Lower lobe of right lung (tissue), 2 donors: Measurements from ENCODE around the gene ZBED1. TPM values are rescaled to one million over a fixed set of nuclear protein-coding genes. Genes with fewer than 3 reads are reported as not detected.
"Not testable (repeated sequence)": the region's sequence is repeated elsewhere in the genome, so short reads cannot be mapped to it uniquely, and the experiment has no call there.

Source experiments
- ATAC-seq, 2 donors: fragments of 200-7000 bp; cut with Tn5 transposase; one replicate each; pipeline ENCODE4 v1.9.1; 2020 to 2022; ENCODE audit warnings: mild to moderate bottlenecking in 2 of 2, moderate library complexity in 2 of 2
- DNase-seq: peaks from one replicate; pipeline ENCODE4 v3.0.0-alpha.2; 2020
- H3K27ac ChIP-seq: fragments of 200-600 bp; one replicate; pipeline ENCODE4 v1.8.0; 2022
- H3K27me3 ChIP-seq: fragments of 200-600 bp; one replicate; pipeline ENCODE4 v1.8.0; 2022; ENCODE audit warnings: low read depth
- H3K36me3 ChIP-seq: fragments of 200-600 bp; one replicate; pipeline ENCODE4 v1.8.0; 2022; ENCODE audit warnings: mild to moderate bottlenecking
- H3K4me1 ChIP-seq: fragments of 200-600 bp; one replicate; pipeline ENCODE4 v1.8.0; 2022
- H3K4me3 ChIP-seq: fragments of 200-600 bp; one replicate; pipeline ENCODE4 v1.8.0; 2022; ENCODE audit warnings: mild to moderate bottlenecking
- H3K9me3 ChIP-seq: fragments of 200-600 bp; one replicate; pipeline ENCODE4 v1.8.0; 2022
- CTCF ChIP-seq: fragments of 200-600 bp; IDR thresholded peaks from one replicate; pipeline ENCODE4 v1.8.0; 2022; ENCODE audit warnings: antibody characterized with exemption, mild to moderate bottlenecking
- intact Hi-C: fragments of 100-400 bp; cut with DNase I; formaldehyde crosslinking; loops from one replicate; pipeline ENCODE4 v1.11.0; 2022
- total RNA-seq: library from RNA; stranded (reverse); fragmentation: NEBNext Ultra II Directional; extraction: Animal tissue kit (Norgen Biotek cat#: 25700); gene quantifications from one replicate; pipeline ENCODE4 v1.2.1, GENCODE V29; 2021
- donor health status: DM: no; HTN: yes; CAD: no; lungs with severe emphysema.

ZBED1 gene
- total RNA-seq, 1 donor from 2014 or later: 46.3 TPM

GRCh38 chrX:2464677-2465166 lies 36.1 kb downstream of the ZBED1 start:
- peak; percentile 25 for DNase-seq
- intact Hi-C loops: no loop called here
- TF ChIP-seq CTCF: no peak

GRCh38 chrX:2463973-2464676 lies 36.7 kb downstream of the ZBED1 start:
- intact Hi-C loops: no loop called here
- ATAC-seq (no peak), DNase-seq (peak; percentile 14)
- Histone ChIP-seq H3K9me3 (no peaks in the 10 kb centered on the region), H3K36me3 (no peaks in the 10 kb centered on the region), H3K4me1 (no peaks in the 10 kb centered on the region), H3K27ac (no peak overlapping the region), H3K4me3 (no peak overlapping the region), H3K27me3 (no peaks in the 10 kb centered on the region)
- TF ChIP-seq CTCF: no peak

More at GRCh38 chrX:2464677-2465166, 36.1 kb downstream of the ZBED1 start:
- Histone ChIP-seq H3K9me3 (no peaks in the 10 kb centered on the region), H3K4me1 (no peaks in the 10 kb centered on the region), H3K4me3 (no peak overlapping the region), H3K36me3 (no peaks in the 10 kb centered on the region), H3K27me3 (no peaks in the 10 kb centered on the region), H3K27ac (no peak overlapping the region)
- no peak for ATAC-seq

- intact Hi-C loops, H3K27me3 ChIP-seq, H3K4me1 ChIP-seq, H3K4me3 ChIP-seq, H3K27ac ChIP-seq, ATAC-seq, H3K36me3 ChIP-seq, H3K9me3 ChIP-seq: not testable (repeated sequence)
- peak; percentile 13 for DNase-seq
Observed at GRCh38 chrX:2463481-2463880, 37.3 kb downstream of the ZBED1 start.

DNA sequence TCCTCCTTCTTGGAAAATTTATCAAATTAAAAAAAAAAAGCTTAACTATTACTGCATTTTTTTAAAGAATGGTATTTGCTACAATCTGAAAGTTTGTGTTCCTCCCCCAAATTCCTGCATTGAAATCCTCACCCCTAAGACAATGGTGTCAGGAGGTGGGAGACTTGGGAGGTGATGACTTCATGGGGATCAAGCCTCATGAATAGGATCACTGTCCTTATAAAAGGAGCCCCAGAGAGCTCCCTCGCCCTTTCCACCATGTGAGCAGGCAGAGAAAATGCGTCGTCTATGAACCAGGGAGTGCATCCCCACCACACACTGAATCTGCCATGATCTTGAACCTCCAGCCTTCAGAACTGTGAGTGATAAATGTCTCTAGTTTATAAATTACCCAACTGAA lies 38.0 kb downstream of the ZBED1 start:
- no peak for TF ChIP-seq CTCF
- DNase-seq: no peak

DNA sequence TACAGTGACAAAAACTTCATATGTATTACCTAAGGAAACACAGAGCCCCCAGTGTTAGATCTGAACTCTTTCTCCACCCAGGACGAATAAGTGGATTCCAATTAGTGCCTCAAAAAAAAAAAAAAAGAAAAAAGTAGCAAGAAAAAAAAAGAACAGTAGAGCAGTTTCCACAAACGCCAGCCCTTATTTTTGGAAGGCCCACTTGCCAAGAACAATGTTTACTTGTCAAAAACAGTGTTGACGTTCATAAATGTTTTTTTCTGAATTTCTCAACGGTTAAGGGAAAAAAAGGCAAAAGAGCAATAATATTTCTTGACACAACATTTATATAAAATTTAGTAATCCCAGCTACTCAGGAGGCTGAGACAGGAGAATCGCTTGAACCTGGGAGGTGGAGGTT lies 38.7 kb downstream of the ZBED1 start:
- intact Hi-C loops: no loop called here
- Histone ChIP-seq H3K4me3 (no peak overlapping the region), H3K9me3 (no peaks in the 10 kb centered on the region), H3K4me1 (no peaks in the 10 kb centered on the region), H3K27ac (no peak overlapping the region), H3K27me3 (no peaks in the 10 kb centered on the region), H3K36me3 (no peaks in the 10 kb centered on the region)
- ATAC-seq: no peak
- no peak for TF ChIP-seq CTCF
- no peak for DNase-seq

More for the DNA sequence above, 38.0 kb downstream of the ZBED1 start:
- no peaks in the 10 kb centered on the region for H3K27me3 ChIP-seq
- H3K36me3 ChIP-seq: no peaks in the 10 kb centered on the region
- no peak overlapping the region for H3K4me3 ChIP-seq
- H3K9me3 ChIP-seq: no peaks in the 10 kb centered on the region
- no peak overlapping the region for H3K27ac ChIP-seq
- no peak for ATAC-seq
- intact Hi-C loops: no loop called here
- H3K4me1 ChIP-seq: no peaks in the 10 kb centered on the region

- H3K9me3 ChIP-seq: no peaks in the 10 kb centered on the region
- no peaks in the 10 kb centered on the region for H3K4me1 ChIP-seq
- H3K36me3 ChIP-seq: no peaks in the 10 kb centered on the region
- TF ChIP-seq CTCF: no peak
- intact Hi-C loops: no loop called here
- H3K27ac ChIP-seq: no peak overlapping the region
- no peaks in the 10 kb centered on the region for H3K27me3 ChIP-seq
- ATAC-seq (no peak), DNase-seq (peak; percentile 20)
- H3K4me3 ChIP-seq: no peak overlapping the region
Observed at GRCh38 chrX:2461711-2462016, 39.1 kb downstream of the ZBED1 start.

DNA sequence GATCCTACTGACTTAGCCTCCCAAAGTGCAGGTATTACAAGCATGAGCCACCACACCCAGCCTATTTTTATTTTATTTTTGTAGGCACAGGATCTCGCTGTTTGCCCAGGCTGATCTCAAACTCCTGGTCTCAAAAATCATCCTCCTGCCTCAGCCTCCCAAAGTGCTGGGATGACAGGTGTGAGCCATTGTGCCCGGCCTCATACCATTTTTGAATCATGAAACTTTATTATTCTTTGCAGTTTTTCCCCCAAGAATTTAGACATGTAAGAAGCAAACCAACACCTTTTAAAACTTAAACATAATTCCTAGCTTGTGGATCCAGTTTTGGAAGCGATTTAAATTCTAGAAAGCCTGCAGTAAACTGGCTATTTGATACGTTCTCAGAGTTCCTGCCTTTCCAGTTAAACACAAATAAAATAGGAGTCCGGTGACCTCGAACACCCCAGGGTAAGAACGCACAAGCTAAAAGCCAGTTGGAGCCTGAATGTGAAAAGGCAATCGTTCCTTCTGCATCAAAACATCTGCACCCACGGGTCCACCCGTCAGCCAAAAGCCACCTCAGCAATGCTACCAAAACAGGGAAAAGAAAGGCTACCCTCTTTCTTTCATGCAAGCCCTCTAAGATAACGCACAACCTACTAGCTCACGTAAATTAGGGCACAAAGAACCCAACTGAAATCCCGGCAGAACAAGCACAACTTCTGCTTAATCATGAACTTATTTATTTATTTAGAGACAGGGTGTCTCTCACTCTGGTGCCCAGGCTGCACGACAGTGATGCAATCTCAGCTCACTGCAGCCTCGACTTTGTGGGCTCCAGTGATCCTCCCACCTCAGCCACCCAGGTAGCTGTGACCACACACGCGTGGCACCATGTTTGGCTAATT lies 39.7 kb downstream of the ZBED1 start:
- peak; percentile 23 for DNase-seq
- H3K27me3 ChIP-seq, H3K4me3 ChIP-seq, H3K4me1 ChIP-seq, H3K9me3 ChIP-seq, H3K36me3 ChIP-seq, ATAC-seq, intact Hi-C loops, H3K27ac ChIP-seq: not testable (repeated sequence)

- H3K36me3 ChIP-seq, H3K4me3 ChIP-seq, ATAC-seq, H3K27ac ChIP-seq, H3K4me1 ChIP-seq, H3K9me3 ChIP-seq, H3K27me3 ChIP-seq, intact Hi-C loops: not testable (repeated sequence)
- peak; percentile 1 for DNase-seq
Observed at GRCh38 chrX:2460048-2460447, 40.7 kb downstream of the ZBED1 start.
